Measurements from ENCODE around the gene MEGF9. TPM values are rescaled to one million over a fixed set of nuclear protein-coding genes. Genes with fewer than 3 reads are reported as not detected.

Gene MEGF9
- total RNA-seq, 4 donors from 2014 or later = 62.1 to 113 (median 91.8) TPM

- Histone ChIP-seq H3K27ac (peak overlapping the region in 2 of 4 donors; percentile 29 to 58), H3K4me1 (no peaks in the 10 kb centered on the region), H3K4me3 (no peak overlapping the region), H3K36me3 (peaks cover 0 to 57% (median 8%) of the 10 kb centered on the region in 3 donors), H3K27me3 (no peaks in the 10 kb centered on the region), H3K9me3 (no peaks in the 10 kb centered on the region)
- 53 to 60% methylated on average over 11 of the region's 11 CpGs for WGBS, 2 donors
- no peak for DNase-seq (ENCODE audit: low spot score in 2 of 2)
- TF ChIP-seq, protein P1, sequence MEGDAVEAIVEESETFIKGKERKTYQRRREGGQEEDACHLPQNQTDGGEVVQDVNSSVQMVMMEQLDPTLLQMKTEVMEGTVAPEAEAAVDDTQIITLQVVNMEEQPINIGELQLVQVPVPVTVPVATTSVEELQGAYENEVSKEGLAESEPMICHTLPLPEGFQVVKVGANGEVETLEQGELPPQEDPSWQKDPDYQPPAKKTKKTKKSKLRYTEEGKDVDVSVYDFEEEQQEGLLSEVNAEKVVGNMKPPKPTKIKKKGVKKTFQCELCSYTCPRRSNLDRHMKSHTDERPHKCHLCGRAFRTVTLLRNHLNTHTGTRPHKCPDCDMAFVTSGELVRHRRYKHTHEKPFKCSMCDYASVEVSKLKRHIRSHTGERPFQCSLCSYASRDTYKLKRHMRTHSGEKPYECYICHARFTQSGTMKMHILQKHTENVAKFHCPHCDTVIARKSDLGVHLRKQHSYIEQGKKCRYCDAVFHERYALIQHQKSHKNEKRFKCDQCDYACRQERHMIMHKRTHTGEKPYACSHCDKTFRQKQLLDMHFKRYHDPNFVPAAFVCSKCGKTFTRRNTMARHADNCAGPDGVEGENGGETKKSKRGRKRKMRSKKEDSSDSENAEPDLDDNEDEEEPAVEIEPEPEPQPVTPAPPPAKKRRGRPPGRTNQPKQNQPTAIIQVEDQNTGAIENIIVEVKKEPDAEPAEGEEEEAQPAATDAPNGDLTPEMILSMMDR (IDR thresholded peaks at IDR 0.05) = no peak
- TF ChIP-seq EP300 (IDR thresholded peaks at IDR 0.05) (no peak), POLR2A (IDR thresholded peaks at IDR 0.05) (no peak)
These were observed 142.6 kb downstream of the MEGF9 start for GRCh38 chr9:120571443-120572257.

- Histone ChIP-seq H3K36me3 (peaks cover 0 to 65% (median 8%) of the 10 kb centered on the region in 3 donors), H3K4me1 (no peaks in the 10 kb centered on the region), H3K9me3 (no peaks in the 10 kb centered on the region), H3K27ac (no peak overlapping the region), H3K27me3 (no peaks in the 10 kb centered on the region), H3K4me3 (no peak overlapping the region)
- no peak for DNase-seq (ENCODE audit: low spot score in 2 of 2)
- 94 to 97% methylated on average over 5 of the region's 5 CpGs for whole genome bisulfite sequencing, 2 donors
- TF ChIP-seq, protein P1 (IDR thresholded peaks at IDR 0.05) = no peak
- no peak for TF ChIP-seq EP300 (IDR thresholded peaks at IDR 0.05)
These were observed 144.0 kb downstream of the MEGF9 start for GRCh38 chr9:120570296-120570695.

DNA sequence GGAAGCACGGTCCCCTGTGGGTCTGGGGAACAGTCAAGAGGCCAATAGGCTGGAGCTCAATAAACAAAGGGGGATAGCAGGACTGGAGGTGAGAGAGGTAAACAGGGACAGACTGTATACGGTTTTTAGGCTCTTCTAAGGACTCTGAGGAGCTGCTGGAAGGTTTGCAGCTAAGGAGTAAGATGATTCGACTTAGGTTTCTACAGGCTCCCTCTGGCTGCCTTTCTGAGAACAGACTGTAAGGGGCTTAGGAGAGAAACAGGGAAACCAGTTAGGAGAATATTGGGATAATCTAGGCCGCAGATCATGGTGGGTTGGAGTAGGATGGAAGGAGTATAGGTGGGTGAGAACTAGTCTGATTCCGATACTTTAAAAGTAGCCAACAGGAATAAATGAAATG lies 144.7 kb downstream of the MEGF9 start:
- Histone ChIP-seq H3K27me3 (no peaks in the 10 kb centered on the region), H3K9me3 (no peaks in the 10 kb centered on the region), H3K27ac (no peak overlapping the region), H3K4me1 (no peaks in the 10 kb centered on the region), H3K36me3 (peaks cover 0 to 73% (median 8%) of the 10 kb centered on the region in 3 donors), H3K4me3 (no peak overlapping the region)
- DNase-seq (ENCODE audit: low spot score in 2 of 2) = no peak
- whole genome bisulfite sequencing, 2 donors = 89 to 92% methylated on average over 5 of the region's 5 CpGs
- no peak for TF ChIP-seq POLR2A (IDR thresholded peaks at IDR 0.05)
- no peak for TF ChIP-seq EP300 (IDR thresholded peaks at IDR 0.05)
- TF ChIP-seq, protein P1 (IDR thresholded peaks at IDR 0.05) = no peak

DNA sequence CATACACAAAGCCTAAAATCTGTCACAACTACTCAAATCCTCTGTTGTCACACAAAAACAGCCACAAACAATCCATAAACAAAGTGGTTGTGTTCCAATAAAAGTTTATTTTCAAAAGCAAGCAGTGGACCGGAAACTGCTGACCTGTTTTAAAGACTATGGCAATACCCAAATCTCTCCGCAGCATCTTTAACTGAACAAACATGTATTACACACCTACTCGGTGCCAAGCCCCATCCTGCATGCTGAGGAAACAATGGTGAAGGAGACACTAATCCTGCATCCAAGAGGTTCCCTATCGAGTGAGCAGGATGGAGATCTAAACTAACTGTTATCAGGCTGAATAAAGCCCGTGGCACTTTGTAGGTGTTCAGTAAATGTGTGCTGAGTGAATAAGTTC lies 145.5 kb downstream of the MEGF9 start:
- Histone ChIP-seq H3K36me3 (peaks cover 0 to 78% (median 8%) of the 10 kb centered on the region in 3 donors), H3K27me3 (no peaks in the 10 kb centered on the region), H3K4me1 (no peaks in the 10 kb centered on the region), H3K9me3 (no peaks in the 10 kb centered on the region), H3K27ac (no peak overlapping the region), H3K4me3 (no peak overlapping the region)
- DNase-seq (ENCODE audit: low spot score in 2 of 2) = no peak
- WGBS, 2 donors = 90 to 91% methylated on average over 5 of the region's 5 CpGs
- TF ChIP-seq EP300 (IDR thresholded peaks at IDR 0.05) = no peak
- TF ChIP-seq, protein P1 (IDR thresholded peaks at IDR 0.05) = no peak
- TF ChIP-seq POLR2A (IDR thresholded peaks at IDR 0.05) = no peak

GRCh38 chr9:120567874-120568273 lies 146.4 kb downstream of the MEGF9 start:
- H3K4me3 ChIP-seq = no peak overlapping the region
- H3K27ac ChIP-seq = no peak overlapping the region
- H3K27me3 ChIP-seq = no peaks in the 10 kb centered on the region
- peaks cover 0 to 88% (median 8%) of the 10 kb centered on the region in 3 donors for H3K36me3 ChIP-seq
- no peak for DNase-seq (ENCODE audit: low spot score in 2 of 2)
- H3K4me1 ChIP-seq = no peaks in the 10 kb centered on the region
- H3K9me3 ChIP-seq = no peaks in the 10 kb centered on the region
- whole genome bisulfite sequencing, 2 donors = 93% methylated on average over 4 of the region's 4 CpGs
- TF ChIP-seq POLR2A (IDR thresholded peaks at IDR 0.05) = no peak
- TF ChIP-seq, protein P1 (IDR thresholded peaks at IDR 0.05) = no peak
- no peak for TF ChIP-seq EP300 (IDR thresholded peaks at IDR 0.05)

Data from tibial nerve (tissue), 4 donors.